Endothelial cell (in vitro differentiated cells): ENCODE results near the gene CNBD2. TPM values are rescaled to one million over a fixed set of nuclear protein-coding genes. Genes with fewer than 3 reads are reported as not detected.

ENCODE experiments used
- DNase-seq: peaks from one replicate; pipeline ENCODE4 v3.0.0; 2021; ENCODE audit warnings: low spot score
- H3K27ac Mint-ChIP-seq: one replicate; pipeline ENCODE4 v1.8.0; 2021; ENCODE audit warnings: mixed read lengths, inconsistent platforms; ENCODE audit not compliant: unreplicated experiment
- H3K27me3 Mint-ChIP-seq: one replicate; pipeline ENCODE4 v1.8.0; 2021; ENCODE audit warnings: mild to moderate bottlenecking, moderate library complexity, mixed read lengths, inconsistent platforms; ENCODE audit not compliant: unreplicated experiment
- H3K36me3 Mint-ChIP-seq: one replicate; pipeline ENCODE4 v1.8.0; 2021; ENCODE audit warnings: mild to moderate bottlenecking, low read depth, mixed read lengths, inconsistent platforms; ENCODE audit not compliant: unreplicated experiment
- H3K4me1 Mint-ChIP-seq: one replicate; pipeline ENCODE4 v1.8.0; 2021; ENCODE audit warnings: mild to moderate bottlenecking, mixed read lengths, inconsistent platforms; ENCODE audit not compliant: unreplicated experiment
- H3K4me3 Mint-ChIP-seq: one replicate; pipeline ENCODE4 v1.8.0; 2021; ENCODE audit warnings: mild to moderate bottlenecking, mixed read lengths, inconsistent platforms; ENCODE audit not compliant: unreplicated experiment
- H3K9me3 Mint-ChIP-seq: one replicate; pipeline ENCODE4 v1.8.0; 2021; ENCODE audit warnings: mixed read lengths, inconsistent platforms; ENCODE audit not compliant: unreplicated experiment
- CTCF ChIP-seq: fragments of 200-600 bp; sonication (generic); IDR thresholded peaks from one replicate; pipeline ENCODE4 v1.5.0; 2021; ENCODE audit warnings: antibody characterized with exemption; ENCODE audit not compliant: unreplicated experiment
- total RNA-seq: library from RNA; stranded (reverse); fragmentation: NEBNext Ultra II Directional; extraction: Animal tissue kit (Norgen Biotek cat#: 25700); gene quantifications from one replicate; pipeline ENCODE4 v1.2.1, GENCODE V29; 2021; ENCODE audit not compliant: unreplicated experiment

CNBD2 gene
- total RNA-seq, 1 donor from 2014 or later: 8.8 TPM

GRCh38 chr20:36010076-36010475, 41.7 kb downstream of the CNBD2 start:
- Mint-ChIP-seq H3K9me3 (no peaks in the 10 kb centered on the region), H3K27me3 (peaks cover 3% of the 10 kb centered on the region), H3K4me1 (peaks cover under 1% of the 10 kb centered on the region), H3K36me3 (no peaks in the 10 kb centered on the region), H3K4me3 (no peak overlapping the region), H3K27ac (no peak overlapping the region)
- no peak for DNase-seq
- TF ChIP-seq CTCF: no peak

GRCh38 chr20:36010825-36011224, 42.4 kb downstream of the CNBD2 start:
- H3K27ac Mint-ChIP-seq: no peak overlapping the region
- TF ChIP-seq CTCF: no peak
- no peaks in the 10 kb centered on the region for H3K36me3 Mint-ChIP-seq
- H3K9me3 Mint-ChIP-seq: no peaks in the 10 kb centered on the region
- no peak overlapping the region for H3K4me3 Mint-ChIP-seq
- H3K27me3 Mint-ChIP-seq: peaks cover 3% of the 10 kb centered on the region
- DNase-seq: no peak
- H3K4me1 Mint-ChIP-seq: peaks cover 5% of the 10 kb centered on the region

GRCh38 chr20:36015806-36016403, 47.5 kb downstream of the CNBD2 start:
- H3K36me3 Mint-ChIP-seq: no peaks in the 10 kb centered on the region
- H3K27ac Mint-ChIP-seq: no peak overlapping the region
- H3K4me1 Mint-ChIP-seq: peaks cover 16% of the 10 kb centered on the region
- no peak overlapping the region for H3K4me3 Mint-ChIP-seq
- DNase-seq: no peak
- no peaks in the 10 kb centered on the region for H3K9me3 Mint-ChIP-seq
- no peak for TF ChIP-seq CTCF
- peaks cover 3% of the 10 kb centered on the region for H3K27me3 Mint-ChIP-seq

- Mint-ChIP-seq H3K4me1 (peaks cover 16% of the 10 kb centered on the region), H3K27ac (no peak overlapping the region), H3K9me3 (no peaks in the 10 kb centered on the region), H3K27me3 (no peaks in the 10 kb centered on the region), H3K36me3 (no peaks in the 10 kb centered on the region), H3K4me3 (no peak overlapping the region)
- DNase-seq: no peak
- TF ChIP-seq CTCF: no peak
These were observed 48.9 kb downstream of the CNBD2 start for GRCh38 chr20:36017048-36017951.
